NOMO-1 treated with dmso at 0.1 percent for 144 hours (cell line): Measurements from ENCODE around the gene SH3RF1.

ENCODE experiments used
- DNase-seq: peaks from one replicate; lab custom pipeline; 2025; ENCODE audit not compliant: unreplicated experiment; lab: John Stamatoyannopoulos, UW

The SH3RF1 gene

GRCh38 chr4:169048868-169049414 is 221.8 kb downstream of the SH3RF1 start:
- DNase-seq = no peak

- no peak for DNase-seq
Observed at GRCh38 chr4:169047956-169048355, 222.8 kb downstream of the SH3RF1 start.

DNA sequence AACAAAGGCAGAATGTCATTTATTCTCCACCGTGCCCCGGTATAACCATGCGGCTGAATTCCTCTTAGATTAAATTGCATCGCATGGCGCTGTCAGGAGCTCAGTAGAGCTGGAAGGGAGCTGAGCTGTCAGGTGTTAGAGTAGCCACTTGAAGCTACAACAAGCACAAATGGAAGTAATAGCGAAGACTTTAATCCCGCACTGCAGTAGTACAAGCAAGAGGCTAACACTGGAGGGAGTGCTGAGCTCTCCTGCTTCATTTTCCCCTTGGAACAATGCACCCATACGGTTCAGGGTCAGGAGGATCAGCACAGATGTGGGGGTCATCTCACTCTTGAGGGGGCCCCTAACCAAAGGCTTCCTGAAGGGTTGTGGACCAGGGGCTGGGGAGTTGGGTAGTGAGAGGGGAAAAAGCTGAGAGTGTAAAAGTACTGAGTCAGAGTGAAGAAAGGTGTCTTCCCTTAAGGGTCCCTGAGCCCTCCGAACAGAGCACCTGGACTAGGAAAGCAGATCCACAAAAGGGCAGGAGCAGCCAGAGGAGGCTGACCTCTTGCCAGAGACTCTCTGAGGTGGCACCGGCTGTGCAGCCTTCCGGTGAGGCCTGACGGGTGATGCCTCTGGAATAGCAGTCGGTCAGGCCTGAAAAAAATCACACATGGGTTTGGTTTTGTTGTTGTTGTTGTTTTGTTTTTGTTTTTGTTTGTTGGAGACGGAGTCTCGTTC is 224.7 kb downstream of the SH3RF1 start:
- DNase-seq = no peak

- no peak for DNase-seq
Observed at GRCh38 chr4:169044714-169045447, 225.9 kb downstream of the SH3RF1 start.
